Ascending aorta (tissue), 2 donors: ENCODE results near the gene PLB1. TPM values are rescaled to one million over a fixed set of nuclear protein-coding genes. Genes with fewer than 3 reads are reported as not detected.

Experiments used
- DNase-seq, 2 donors: peaks; one replicate each; pipeline ENCODE4 v3.0.0-alpha.2; 2019; ENCODE audit warnings: low spot score in 2 of 2
- H3K27ac ChIP-seq, 2 donors: fragments of 200-600 bp; sonication (generic); one replicate each; pipeline ENCODE4 v1.5.1; 2016 to 2017; ENCODE audit warnings: mild to moderate bottlenecking in 1 of 2
- H3K27me3 ChIP-seq: fragments of 200-600 bp; sonication (generic); one replicate; pipeline ENCODE4 v1.5.1; 2017
- H3K36me3 ChIP-seq, 2 donors: fragments of 200-600 bp; sonication (generic); one replicate each; pipeline ENCODE4 v1.5.1; 2016
- H3K4me1 ChIP-seq, 2 donors: fragments of 200-600 bp; sonication (generic); one replicate each; pipeline ENCODE4 v1.5.1; 2016 to 2017; ENCODE audit warnings: mild to moderate bottlenecking in 1 of 2
- H3K4me3 ChIP-seq, 2 donors: fragments of 200-600 bp; sonication (generic); one replicate each; pipeline ENCODE4 v1.5.1; 2016 to 2017; ENCODE audit warnings: mild to moderate bottlenecking in 1 of 2
- H3K9me3 ChIP-seq, 2 donors: fragments of 200-600 bp; sonication (generic); one replicate each; pipeline ENCODE4 v1.5.1; 2016
- CTCF ChIP-seq, 3 experiments: fragments of 200-600 bp in 2 of 3; fragments of 450-650 bp in 1 of 3; sonication (generic) in 2 of 3; IDR thresholded peaks; one replicate each; pipeline ENCODE4 v1.5.1; 2016 to 2019; ENCODE audit warnings: antibody characterized with exemption in 3 of 3, mild to moderate bottlenecking in 1 of 3, moderate library complexity in 1 of 3
- intact Hi-C: fragments of 100-400 bp; cut with DNase I; formaldehyde crosslinking; loops from one replicate; pipeline ENCODE4 v1.15.1; 2023
- total RNA-seq: library from RNA; depleted of rRNA; stranded (reverse); fragments of >200 nt; gene quantifications from one replicate; pipeline ENCODE4 v1.1.0, GENCODE V29; 2016

The PLB1 gene
- total RNA-seq, 1 donor from 2014 or later, result 9.7 TPM

GRCh38 chr2:28543316-28544035 is 47.6 kb downstream of the PLB1 start:
- Histone ChIP-seq H3K36me3 (no peaks in the 10 kb centered on the region), H3K9me3 (no peaks in the 10 kb centered on the region), H3K27ac (no peak overlapping the region), H3K4me1 (no peaks in the 10 kb centered on the region), H3K4me3 (no peak overlapping the region), H3K27me3 (no peaks in the 10 kb centered on the region)
- DNase-seq, result no peak
- no peak for TF ChIP-seq CTCF (IDR thresholded peaks at IDR 0.05)
- intact Hi-C loops, result no loop called here

- Histone ChIP-seq H3K9me3 (no peaks in the 10 kb centered on the region), H3K27ac (no peak overlapping the region), H3K4me1 (no peaks in the 10 kb centered on the region), H3K27me3 (no peaks in the 10 kb centered on the region), H3K36me3 (no peaks in the 10 kb centered on the region), H3K4me3 (no peak overlapping the region)
- no peak for TF ChIP-seq CTCF (IDR thresholded peaks at IDR 0.05)
- intact Hi-C loops, result no loop called here
- DNase-seq, result no peak
These were observed 48.1 kb downstream of the PLB1 start for GRCh38 chr2:28544036-28544346.

GRCh38 chr2:28544405-28544921 is 48.6 kb downstream of the PLB1 start:
- H3K27ac ChIP-seq, result no peak overlapping the region
- H3K9me3 ChIP-seq, result no peaks in the 10 kb centered on the region
- H3K4me3 ChIP-seq, result no peak overlapping the region
- TF ChIP-seq CTCF (IDR thresholded peaks at IDR 0.05), result no peak
- no peaks in the 10 kb centered on the region for H3K36me3 ChIP-seq
- H3K4me1 ChIP-seq, result no peaks in the 10 kb centered on the region
- no peak for DNase-seq
- H3K27me3 ChIP-seq, result no peaks in the 10 kb centered on the region
- intact Hi-C loops, result no loop called here

- no peaks in the 10 kb centered on the region for H3K27me3 ChIP-seq
- DNase-seq, result no peak
- intact Hi-C loops, result no loop called here
- no peaks in the 10 kb centered on the region for H3K9me3 ChIP-seq
- H3K4me3 ChIP-seq, result no peak overlapping the region
- no peaks in the 10 kb centered on the region for H3K4me1 ChIP-seq
- no peaks in the 10 kb centered on the region for H3K36me3 ChIP-seq
- no peak for TF ChIP-seq CTCF (IDR thresholded peaks at IDR 0.05)
- H3K27ac ChIP-seq, result no peak overlapping the region
These were observed 49.2 kb downstream of the PLB1 start for GRCh38 chr2:28544922-28545589.

- no peak overlapping the region for H3K4me3 ChIP-seq
- no peaks in the 10 kb centered on the region for H3K27me3 ChIP-seq
- H3K27ac ChIP-seq, result no peak overlapping the region
- no peaks in the 10 kb centered on the region for H3K4me1 ChIP-seq
- H3K9me3 ChIP-seq, result no peaks in the 10 kb centered on the region
- H3K36me3 ChIP-seq, result no peaks in the 10 kb centered on the region
- intact Hi-C loops, result no loop called here
- no peak for TF ChIP-seq CTCF (IDR thresholded peaks at IDR 0.05)
- DNase-seq, result no peak
These were observed 49.8 kb downstream of the PLB1 start for GRCh38 chr2:28545590-28546200.
